Spleen (tissue), 7 donors: ENCODE measurements around the gene TMEM63C.

Source experiments
- CTCF ChIP-seq, 11 experiments: fragments of 200-600 bp in 7 of 11; fragments of 450-650 bp in 4 of 11; sonication (generic) in 4 of 11; IDR thresholded peaks in 8 of 11; conservative IDR thresholded peaks in 3 of 11; 1 replicate in 7 of 11; 2 replicates in 4 of 11; pipeline versions ENCODE4 v1.4.0 to v1.8.0; 2016 to 2021; ENCODE audit warnings: antibody characterized with exemption in 11 of 11, inconsistent platforms in 4 of 11, mild to moderate bottlenecking in 1 of 11
- POLR2AphosphoS5 ChIP-seq, 3 donors: sonication (generic); formaldehyde crosslinking; IDR thresholded peaks; one replicate each; pipeline ENCODE4 v1.5.1; 2017; ENCODE audit warnings: antibody characterized with exemption in 3 of 3
- donor health status: DM: no; HTN: no; CAD: no; lungs with moderate emphysema.
- donor health status: DM: no; HTN: no; CAD: no.
- donor health status: DM: no; HTN: no; CAD: no.

- TF ChIP-seq CTCF (IDR thresholded peaks at IDR 0.05 in 8 of 11, conservative IDR thresholded peaks at IDR 0.05 in 3 of 11), result no peak
- no peak for TF ChIP-seq POLR2AphosphoS5 (IDR thresholded peaks at IDR 0.05)
Measured at GRCh38 chr14:77290705-77291104, 109.1 kb downstream of the TMEM63C start.
